ENCODE results near the gene CALCB.
A peak's percentile ranks its signal among the peaks of the same experiment; 100 is the strongest.
"Not testable (repeated sequence)": the region's sequence is repeated elsewhere in the genome, so short reads cannot be mapped to it uniquely, and the experiment has no call there.

Gene CALCB

GRCh38 chr11:15073361-15074205 lies at the start of gene CALCB:
Gene CALCB (plus strand): TSS chr11:15073593. CDS start chr11:15074719, 1,126 bp downstream.
- Histone ChIP-seq H3K79me2 (ENCODE audit: low read length) (no peaks in the 10 kb centered on the region), H3K4me2 (ENCODE audit: low read length) (peak within 1 kb of the TSS; percentile 74), H3K27ac (ENCODE audit: low read length) (no peak within 1 kb of the TSS), H2AFZ (ENCODE audit: low read depth, low read length) (peak within 1 kb of the TSS; percentile 100), H3K4me1 (ENCODE audit: low read length) (peaks cover 5% of the 10 kb centered on the region; the same call in 1 of the 2 replicates), H3K9ac (ENCODE audit: low read length) (peak within 1 kb of the TSS; percentile 53; the same call in 1 of the 2 replicates), H3K9me3 (ENCODE audit: insufficient read depth, low read length) (no peaks in the 10 kb centered on the region), H3K4me3 (ENCODE audit: low read length) (peak within 1 kb of the TSS; percentile 72), H3K27me3 (ENCODE audit: low read depth, low read length) (no peaks in the 10 kb centered on the region), H3K36me3 (replicated peaks; ENCODE audit: low read depth, low read length) (no peaks in the 10 kb centered on the region), H4K20me1 (ENCODE audit: insufficient read depth, low read length) (no peaks in the 10 kb centered on the region)
- no peak for TF ChIP-seq CTCF (IDR thresholded peaks at IDR 0.05; ENCODE audit: low read depth, low read length)
- TF ChIP-seq EZH2phosphoT487 (IDR thresholded peaks at IDR 0.05; ENCODE audit: low read depth): no peak

- H3K27me3 ChIP-seq (ENCODE audit: low read depth, low read length): peaks cover 3% of the 10 kb centered on the region; the same call in 1 of the 2 replicates
- no peak overlapping the region for H3K4me3 ChIP-seq (ENCODE audit: low read length)
- H3K4me2 ChIP-seq (ENCODE audit: low read length): no peak overlapping the region
- no peaks in the 10 kb centered on the region for H3K79me2 ChIP-seq (ENCODE audit: low read length)
- H2AFZ ChIP-seq (ENCODE audit: low read depth, low read length): no peak overlapping the region
- H3K36me3 ChIP-seq (replicated peaks; ENCODE audit: low read depth, low read length): no peaks in the 10 kb centered on the region
- H3K27ac ChIP-seq (ENCODE audit: low read length): no peak overlapping the region
- TF ChIP-seq CTCF (IDR thresholded peaks at IDR 0.05; ENCODE audit: low read depth, low read length) (no peak), EZH2phosphoT487 (IDR thresholded peaks at IDR 0.05; ENCODE audit: low read depth) (no peak)
- H4K20me1 ChIP-seq (ENCODE audit: insufficient read depth, low read length): no peaks in the 10 kb centered on the region
- H3K4me1 ChIP-seq (ENCODE audit: low read length): no peaks in the 10 kb centered on the region
- H3K9me3 ChIP-seq (ENCODE audit: insufficient read depth, low read length): no peaks in the 10 kb centered on the region
- no peak overlapping the region for H3K9ac ChIP-seq (ENCODE audit: low read length)
Observed at GRCh38 chr11:15027011-15027410, 46.4 kb upstream of the CALCB start.

GRCh38 chr11:15027956-15028355 lies 45.4 kb upstream of the CALCB start:
- H3K27ac ChIP-seq (ENCODE audit: low read length): no peak overlapping the region
- no peaks in the 10 kb centered on the region for H3K79me2 ChIP-seq (ENCODE audit: low read length)
- H3K4me2 ChIP-seq (ENCODE audit: low read length): no peak overlapping the region
- peaks cover 3% of the 10 kb centered on the region; the same call in 1 of the 2 replicates for H3K27me3 ChIP-seq (ENCODE audit: low read depth, low read length)
- H3K4me1 ChIP-seq (ENCODE audit: low read length): no peaks in the 10 kb centered on the region
- H2AFZ ChIP-seq (ENCODE audit: low read depth, low read length): no peak overlapping the region
- H3K9me3 ChIP-seq (ENCODE audit: insufficient read depth, low read length): no peaks in the 10 kb centered on the region
- H3K9ac ChIP-seq (ENCODE audit: low read length): no peak overlapping the region
- TF ChIP-seq EZH2phosphoT487 (IDR thresholded peaks at IDR 0.05; ENCODE audit: low read depth) (no peak), CTCF (IDR thresholded peaks at IDR 0.05; ENCODE audit: low read depth, low read length) (no peak)
- H4K20me1 ChIP-seq (ENCODE audit: insufficient read depth, low read length): no peaks in the 10 kb centered on the region
- H3K4me3 ChIP-seq (ENCODE audit: low read length): no peak overlapping the region
- no peaks in the 10 kb centered on the region for H3K36me3 ChIP-seq (replicated peaks; ENCODE audit: low read depth, low read length)

- Histone ChIP-seq H4K20me1 (ENCODE audit: insufficient read depth, low read length) (no peaks in the 10 kb centered on the region), H3K4me3 (ENCODE audit: low read length) (no peak overlapping the region), H3K9me3 (ENCODE audit: insufficient read depth, low read length) (no peaks in the 10 kb centered on the region), H3K36me3 (replicated peaks; ENCODE audit: low read depth, low read length) (no peaks in the 10 kb centered on the region), H3K4me1 (ENCODE audit: low read length) (no peaks in the 10 kb centered on the region), H3K27me3 (ENCODE audit: low read depth, low read length) (peaks cover 3% of the 10 kb centered on the region; the same call in 1 of the 2 replicates), H2AFZ (ENCODE audit: low read depth, low read length) (no peak overlapping the region), H3K79me2 (ENCODE audit: low read length) (no peaks in the 10 kb centered on the region), H3K9ac (ENCODE audit: low read length) (no peak overlapping the region), H3K4me2 (ENCODE audit: low read length) (no peak overlapping the region), H3K27ac (ENCODE audit: low read length) (no peak overlapping the region)
- TF ChIP-seq EZH2phosphoT487 (IDR thresholded peaks at IDR 0.05; ENCODE audit: low read depth): no peak
- TF ChIP-seq CTCF (IDR thresholded peaks at IDR 0.05; ENCODE audit: low read depth, low read length): no peak
Observed at GRCh38 chr11:15028379-15028778, 45.0 kb upstream of the CALCB start.

GRCh38 chr11:15031945-15032344 lies 41.4 kb upstream of the CALCB start:
- H3K79me2 ChIP-seq (ENCODE audit: low read length); H3K9me3 ChIP-seq (ENCODE audit: insufficient read depth, low read length); H4K20me1 ChIP-seq (ENCODE audit: insufficient read depth, low read length); H3K36me3 ChIP-seq (replicated peaks; ENCODE audit: low read depth, low read length); H3K9ac ChIP-seq (ENCODE audit: low read length); H3K4me1 ChIP-seq (ENCODE audit: low read length); H3K27ac ChIP-seq (ENCODE audit: low read length); H3K4me3 ChIP-seq (ENCODE audit: low read length); H3K4me2 ChIP-seq (ENCODE audit: low read length); H2AFZ ChIP-seq (ENCODE audit: low read depth, low read length); H3K27me3 ChIP-seq (ENCODE audit: low read depth, low read length): not testable (repeated sequence)

Measured in OCI-LY3 (cell line).